CD14-positive monocyte (primary cell): ENCODE measurements around the gene CDC14C. TPM values are rescaled to one million over a fixed set of nuclear protein-coding genes. Genes with fewer than 3 reads are reported as not detected.

Experiments
- DNase-seq, 3 donors: peaks; one replicate each; pipeline ENCODE4 v3.0.0-alpha.2; 2011 to 2022
- H2AFZ ChIP-seq: 2 replicates; pipeline ENCODE4 v1.6.0; 2012; ENCODE audit warnings: mild to moderate bottlenecking, low read depth, low read length, inconsistent platforms; ENCODE audit not compliant: insufficient read depth, poor library complexity, severe bottlenecking
- H3K27ac ChIP-seq, 2 donors: 1 replicate in 1 of 2; 2 replicates in 1 of 2; pipeline ENCODE4 v1.5.1; 2012 to 2013; ENCODE audit warnings: low read length in 2 of 2, control low read depth in 1 of 2, inconsistent platforms in 1 of 2, low read depth in 1 of 2, mild to moderate bottlenecking in 1 of 2
- H3K27me3 ChIP-seq, 2 donors: one replicate each; pipeline versions ENCODE4 v1.6.0 to v1.6.1; 2011 to 2013; ENCODE audit warnings: low read length in 2 of 2; ENCODE audit not compliant: control insufficient read depth in 2 of 2, insufficient read depth in 2 of 2
- H3K36me3 ChIP-seq, 2 donors: replicated peaks in 1 of 2; 1 replicate in 1 of 2; 2 replicates in 1 of 2; pipeline versions ENCODE4 v1.5.1 to v1.6.1; 2012 to 2013; ENCODE audit warnings: low read length in 2 of 2, control low read depth in 1 of 2, inconsistent platforms in 1 of 2, mild to moderate bottlenecking in 1 of 2; ENCODE audit not compliant: insufficient read depth in 2 of 2, control insufficient read depth in 1 of 2
- H3K4me1 ChIP-seq, 2 donors: 1 replicate in 1 of 2; 2 replicates in 1 of 2; pipeline versions ENCODE4 v1.5.1 to v1.6.1; 2012 to 2013; ENCODE audit warnings: low read length in 2 of 2, control low read depth in 1 of 2, inconsistent platforms in 1 of 2, mild to moderate bottlenecking in 1 of 2, moderate library complexity in 1 of 2; ENCODE audit not compliant: insufficient read depth in 2 of 2, control insufficient read depth in 1 of 2
- H3K4me2 ChIP-seq: replicated peaks from 2 replicates; pipeline ENCODE3; 2012; ENCODE audit warnings: low read length, moderate library complexity, mild to moderate bottlenecking; ENCODE audit not compliant: poor library complexity, severe bottlenecking; ENCODE audit errors: extremely low read depth
- H3K4me3 ChIP-seq, 3 experiments: fragments of 200-600 bp in 1 of 3; sonication (generic) in 1 of 3; replicated peaks in 1 of 3; 1 replicate in 2 of 3; 2 replicates in 1 of 3; pipeline ENCODE4 v1.5.1; 2011 to 2013; ENCODE audit warnings: low read length in 3 of 3, mild to moderate bottlenecking in 3 of 3, control low read depth in 2 of 3, low read depth in 2 of 3, inconsistent platforms in 1 of 3, moderate library complexity in 1 of 3
- H3K79me2 ChIP-seq: 2 replicates; pipeline ENCODE4 v1.6.0; 2012; ENCODE audit warnings: mild to moderate bottlenecking, control low read depth, inconsistent platforms, low read length, moderate library complexity; ENCODE audit not compliant: insufficient read depth
- H3K9ac ChIP-seq: 2 replicates; pipeline ENCODE4 v1.6.0; 2017; ENCODE audit warnings: low read length, mild to moderate bottlenecking; ENCODE audit not compliant: insufficient read depth, poor library complexity, severe bottlenecking
- H3K9me3 ChIP-seq, 2 donors: replicated peaks in 1 of 2; 1 replicate in 1 of 2; 2 replicates in 1 of 2; pipeline versions ENCODE4 v1.5.1 to v1.6.1; 2012 to 2013; ENCODE audit warnings: low read length in 2 of 2, control low read depth in 1 of 2; ENCODE audit not compliant: control insufficient read depth in 1 of 2, insufficient read depth in 1 of 2
- H4K20me1 ChIP-seq: 2 replicates; pipeline ENCODE4 v1.6.0; 2012; ENCODE audit warnings: mild to moderate bottlenecking, low read length, control low read depth, moderate library complexity; ENCODE audit not compliant: insufficient read depth
- H3K27ac Mint-ChIP-seq, 7 donors: one replicate each; pipeline ENCODE4 v1.8.0; 2020; ENCODE audit warnings: mild to moderate bottlenecking in 7 of 7, mixed read lengths in 7 of 7, moderate library complexity in 6 of 7, inconsistent platforms in 2 of 7
- H3K27me3 Mint-ChIP-seq, 3 donors: one replicate each; pipeline ENCODE4 v1.8.0; 2021 to 2022; ENCODE audit warnings: low read depth in 3 of 3, mild to moderate bottlenecking in 3 of 3, mixed read lengths in 3 of 3, moderate library complexity in 3 of 3, inconsistent platforms in 1 of 3
- H3K36me3 Mint-ChIP-seq, 2 donors: one replicate each; pipeline ENCODE4 v1.8.0; 2020; ENCODE audit warnings: mixed read lengths in 2 of 2, inconsistent platforms in 1 of 2, mild to moderate bottlenecking in 1 of 2
- H3K4me1 Mint-ChIP-seq: one replicate; pipeline ENCODE4 v1.8.0; 2020; ENCODE audit warnings: mild to moderate bottlenecking, mixed read lengths
- H3K4me3 Mint-ChIP-seq, 2 donors: one replicate each; pipeline ENCODE4 v1.8.0; 2020; ENCODE audit warnings: mild to moderate bottlenecking in 2 of 2, mixed read lengths in 2 of 2, moderate library complexity in 1 of 2
- H3K9me3 Mint-ChIP-seq, 7 donors: one replicate each; pipeline ENCODE4 v1.8.0; 2020 to 2022; ENCODE audit warnings: mixed read lengths in 7 of 7, mild to moderate bottlenecking in 6 of 7, moderate library complexity in 6 of 7, inconsistent platforms in 2 of 7
- CTCF ChIP-seq: fragments of 200-600 bp; IDR thresholded peaks from one replicate; pipeline ENCODE4 v1.8.0; 2022; ENCODE audit warnings: antibody characterized with exemption, mild to moderate bottlenecking
- WGBS: methylation state at CpG from one replicate; pipeline ENCODE4 v1.1.5; 2013; ENCODE audit warnings: missing lambda C conversion rate; ENCODE audit not compliant: insufficient coverage; 5-methylcytosine and 5-hydroxymethylcytosine counted together
- intact Hi-C, 2 donors: fragments of 100-400 bp; cut with micrococcal nuclease; formaldehyde crosslinking; loops; one replicate each; pipeline versions ENCODE4 v1.15.0 to v1.15.1; 2023
- polyA plus RNA-seq, 3 donors: library from polyadenylated mRNA; depleted of rRNA in 1 of 3; unstranded in 2 of 3; stranded (reverse) in 1 of 3; fragments of 300-500 nt in 2 of 3; fragments of >200 nt in 1 of 3; fragmentation: Illumina TruSeq in 2 of 3; gene quantifications; 1 replicate in 2 of 3; 2 replicates in 1 of 3; pipeline ENCODE4 v1.2.3, GENCODE V29; 2012 to 2021

CDC14C gene
- polyA plus RNA-seq, 3 donors: not detected

GRCh38 chr7:48887500-48887899 is 36.8 kb upstream of the CDC14C start:
- Histone ChIP-seq H3K4me2 (no peak overlapping the region), H3K9me3 (peaks cover 6 to 21% of the 10 kb centered on the region in 2 donors), H3K36me3 (no peaks in the 10 kb centered on the region), H2AFZ (no peak overlapping the region), H3K9ac (no peak overlapping the region), H3K79me2 (no peaks in the 10 kb centered on the region), H3K4me3 (no peak overlapping the region), H3K27me3 (no peaks in the 10 kb centered on the region), H4K20me1 (no peaks in the 10 kb centered on the region), H3K27ac (no peak overlapping the region), H3K4me1 (no peaks in the 10 kb centered on the region)
- intact Hi-C loops: no loop called here
- Mint-ChIP-seq H3K4me3 (no peak overlapping the region), H3K4me1 (no peaks in the 10 kb centered on the region), H3K27ac (no peak overlapping the region), H3K9me3 (peaks cover 0 to 29% (median 21%) of the 10 kb centered on the region in 7 donors), H3K36me3 (no peaks in the 10 kb centered on the region), H3K27me3 (peaks cover 0 to 2% (median 0%) of the 10 kb centered on the region in 3 donors)
- no peak for DNase-seq
- no peak for TF ChIP-seq CTCF
- WGBS: 68% methylated on average over 2 of the region's 2 CpGs

GRCh38 chr7:48894574-48894973 is 29.8 kb upstream of the CDC14C start:
- no peak overlapping the region for H3K4me3 ChIP-seq
- Mint-ChIP-seq H3K4me1 (no peaks in the 10 kb centered on the region), H3K27ac (no peak overlapping the region), H3K27me3 (peaks cover 0 to 2% (median 0%) of the 10 kb centered on the region in 3 donors), H3K36me3 (no peaks in the 10 kb centered on the region), H3K4me3 (no peak overlapping the region), H3K9me3 (peaks cover 2 to 27% (median 18%) of the 10 kb centered on the region in 7 donors)
- H3K79me2 ChIP-seq: no peaks in the 10 kb centered on the region
- intact Hi-C loops: no loop called here
- no peaks in the 10 kb centered on the region for H3K27me3 ChIP-seq
- no peak for DNase-seq
- TF ChIP-seq CTCF: no peak
- H2AFZ ChIP-seq: no peak overlapping the region
- H3K9ac ChIP-seq: no peak overlapping the region
- no peaks in the 10 kb centered on the region for H3K4me1 ChIP-seq
- H3K4me2 ChIP-seq: no peak overlapping the region
- no peaks in the 10 kb centered on the region for H3K36me3 ChIP-seq
- H3K27ac ChIP-seq: no peak overlapping the region
- WGBS: no CpG with 5 or more reads among the region's 1 CpG
- H3K9me3 ChIP-seq: peaks cover 12 to 32% of the 10 kb centered on the region in 2 donors
- no peaks in the 10 kb centered on the region for H4K20me1 ChIP-seq
